GM18511 (cell line): ENCODE results near the gene ZC3H12A.

Experiments used
- ATAC-seq: cut with Tn5 transposase; IDR thresholded peaks from one replicate; pipeline ENCODE4 v1.9.1; 2021; ENCODE audit warnings: mild to moderate bottlenecking, moderate library complexity; ENCODE audit not compliant: unreplicated experiment

The ZC3H12A gene

GRCh38 chr1:37453647-37454046 lies 20.7 kb upstream of the ZC3H12A start:
- no peak for ATAC-seq

GRCh38 chr1:37455516-37455915 lies 18.9 kb upstream of the ZC3H12A start:
- no peak for ATAC-seq

GRCh38 chr1:37456614-37457013 lies 17.8 kb upstream of the ZC3H12A start:
- ATAC-seq, result no peak

- ATAC-seq, result no peak
Observed at GRCh38 chr1:37458551-37458950, 15.8 kb upstream of the ZC3H12A start.

GRCh38 chr1:37461698-37462436 lies 12.5 kb upstream of the ZC3H12A start:
- ATAC-seq, result no peak

- ATAC-seq, result no peak
Observed at GRCh38 chr1:37464443-37464842, 9.9 kb upstream of the ZC3H12A start.

GRCh38 chr1:37465593-37466517 lies 8.5 kb upstream of the ZC3H12A start:
- no peak for ATAC-seq

- ATAC-seq, result no peak
Observed at GRCh38 chr1:37468037-37468436, 6.3 kb upstream of the ZC3H12A start.

- ATAC-seq, result no peak
Observed at GRCh38 chr1:37469386-37469785, 5.0 kb upstream of the ZC3H12A start.

- ATAC-seq, result no peak
Observed at GRCh38 chr1:37471345-37472231, 2.8 kb upstream of the ZC3H12A start.

- ATAC-seq, result no peak
Observed at GRCh38 chr1:37472281-37472680, 2.1 kb upstream of the ZC3H12A start.

- ATAC-seq, result no peak
Observed at GRCh38 chr1:37472994-37473393, 1.4 kb upstream of the ZC3H12A start.

- no peak for ATAC-seq
Observed at GRCh38 chr1:37473431-37474045, 842 bp upstream of the ZC3H12A start.

- no peak for ATAC-seq
Observed at GRCh38 chr1:37474697-37475379, 458 bp downstream of the ZC3H12A start.

GRCh38 chr1:37475380-37476086 lies 1.2 kb downstream of the ZC3H12A start:
- no peak for ATAC-seq

GRCh38 chr1:37476087-37476452 lies 1.7 kb downstream of the ZC3H12A start:
- ATAC-seq, result no peak

GRCh38 chr1:37476460-37477197 lies 2.2 kb downstream of the ZC3H12A start:
- ATAC-seq, result peak; percentile 0

GRCh38 chr1:37477198-37477931 lies 3.0 kb downstream of the ZC3H12A start:
- peak; percentile 50 for ATAC-seq
